ENCODE results near the gene WWOX.

DNA sequence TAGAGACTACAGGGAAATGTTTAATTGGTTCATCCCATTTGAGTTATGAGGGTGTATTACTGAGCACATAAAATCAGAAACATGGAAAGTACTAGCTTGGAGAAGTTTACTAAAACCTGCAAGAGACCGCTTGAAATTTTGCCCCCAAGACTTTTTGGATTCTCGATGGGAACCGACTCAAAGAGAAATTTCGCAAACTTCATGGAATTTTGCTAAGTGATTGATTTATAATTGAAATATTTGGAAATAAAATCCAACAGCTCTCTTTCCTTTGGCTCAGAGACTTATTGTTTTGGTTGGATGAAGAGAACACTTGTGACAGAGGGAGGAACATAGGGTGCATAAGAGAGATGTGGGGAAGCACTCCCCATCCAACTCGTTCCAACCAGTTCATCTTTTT is 574.4 kb downstream of the WWOX start:
- TF ChIP-seq, protein P1, sequence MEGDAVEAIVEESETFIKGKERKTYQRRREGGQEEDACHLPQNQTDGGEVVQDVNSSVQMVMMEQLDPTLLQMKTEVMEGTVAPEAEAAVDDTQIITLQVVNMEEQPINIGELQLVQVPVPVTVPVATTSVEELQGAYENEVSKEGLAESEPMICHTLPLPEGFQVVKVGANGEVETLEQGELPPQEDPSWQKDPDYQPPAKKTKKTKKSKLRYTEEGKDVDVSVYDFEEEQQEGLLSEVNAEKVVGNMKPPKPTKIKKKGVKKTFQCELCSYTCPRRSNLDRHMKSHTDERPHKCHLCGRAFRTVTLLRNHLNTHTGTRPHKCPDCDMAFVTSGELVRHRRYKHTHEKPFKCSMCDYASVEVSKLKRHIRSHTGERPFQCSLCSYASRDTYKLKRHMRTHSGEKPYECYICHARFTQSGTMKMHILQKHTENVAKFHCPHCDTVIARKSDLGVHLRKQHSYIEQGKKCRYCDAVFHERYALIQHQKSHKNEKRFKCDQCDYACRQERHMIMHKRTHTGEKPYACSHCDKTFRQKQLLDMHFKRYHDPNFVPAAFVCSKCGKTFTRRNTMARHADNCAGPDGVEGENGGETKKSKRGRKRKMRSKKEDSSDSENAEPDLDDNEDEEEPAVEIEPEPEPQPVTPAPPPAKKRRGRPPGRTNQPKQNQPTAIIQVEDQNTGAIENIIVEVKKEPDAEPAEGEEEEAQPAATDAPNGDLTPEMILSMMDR (conservative IDR thresholded peaks at IDR 0.05; ENCODE audit: low read depth, low read length), result no peak
- no peak for TF ChIP-seq EZH2 (IDR thresholded peaks at IDR 0.05; ENCODE audit: borderline replicate concordance, low read depth, low read length, poor library complexity, severe bottlenecking)

All from A673 (cell line).